HT1080 (cell line): ENCODE measurements around the gene RHOU. TPM values are rescaled to one million over a fixed set of nuclear protein-coding genes. Genes with fewer than 3 reads are reported as not detected.
"Not testable (repeated sequence)": the region's sequence is repeated elsewhere in the genome, so short reads cannot be mapped to it uniquely, and the experiment has no call there.

Experiments used
- DNase-seq: peaks from one replicate; pipeline ENCODE4 v3.0.0-alpha.2; 2015; ENCODE audit warnings: low read depth
- total RNA-seq: library from RNA; depleted of rRNA; stranded (reverse); fragments of >200 nt; shearing (Covaris generic); gene quantifications from 2 replicates; pipeline ENCODE4 v1.2.3, GENCODE V29; 2014

The RHOU gene
- total RNA-seq, 1 experiment from 2014 or later, result not detected

- no peak for DNase-seq
These were observed 20.5 kb downstream of the RHOU start for GRCh38 chr1:228755800-228756199.

GRCh38 chr1:228756457-228756856 is 21.2 kb downstream of the RHOU start:
- no peak for DNase-seq

DNA sequence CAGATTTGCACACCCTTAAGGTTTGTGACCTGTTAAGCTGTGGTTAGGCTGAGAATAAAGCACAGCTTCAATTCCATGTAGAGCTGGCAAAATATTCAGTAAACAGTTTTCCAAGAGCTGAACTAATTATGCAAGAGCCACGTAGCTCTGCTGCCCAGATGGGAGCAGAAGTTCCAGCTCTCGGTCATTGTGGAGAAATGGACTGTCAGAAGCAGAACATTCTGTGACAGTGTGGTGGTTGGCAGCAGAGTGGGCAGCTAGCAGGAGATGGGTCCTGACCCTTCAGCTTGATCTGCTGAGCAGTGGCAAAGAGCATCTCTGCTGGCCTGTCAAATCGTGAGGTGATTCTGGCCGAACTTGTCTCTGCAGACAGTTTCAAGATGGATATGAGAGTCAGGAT is 23.2 kb downstream of the RHOU start:
- DNase-seq, result no peak

DNA sequence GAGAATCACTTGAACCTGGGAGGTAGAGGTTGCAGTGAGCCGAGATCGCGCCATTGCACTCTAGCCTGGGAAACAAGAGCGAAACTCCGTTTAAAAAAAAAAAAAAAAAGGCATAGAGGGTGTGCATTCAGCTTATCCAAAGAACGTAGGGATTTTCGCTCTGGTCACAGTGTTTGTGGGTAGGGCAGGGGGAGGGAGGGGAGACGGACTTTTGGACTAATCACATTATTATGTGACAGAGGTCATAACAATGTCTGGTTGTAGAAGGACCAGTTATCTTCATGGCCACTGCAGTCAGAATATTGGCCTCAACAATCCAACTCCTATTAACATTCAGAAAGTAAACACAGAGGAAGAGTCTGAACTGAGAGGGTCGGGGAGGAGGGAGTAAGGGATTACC is 25.7 kb downstream of the RHOU start:
- DNase-seq, result no peak

- DNase-seq, result no peak
These were observed 28.3 kb downstream of the RHOU start for GRCh38 chr1:228763561-228763960.

DNA sequence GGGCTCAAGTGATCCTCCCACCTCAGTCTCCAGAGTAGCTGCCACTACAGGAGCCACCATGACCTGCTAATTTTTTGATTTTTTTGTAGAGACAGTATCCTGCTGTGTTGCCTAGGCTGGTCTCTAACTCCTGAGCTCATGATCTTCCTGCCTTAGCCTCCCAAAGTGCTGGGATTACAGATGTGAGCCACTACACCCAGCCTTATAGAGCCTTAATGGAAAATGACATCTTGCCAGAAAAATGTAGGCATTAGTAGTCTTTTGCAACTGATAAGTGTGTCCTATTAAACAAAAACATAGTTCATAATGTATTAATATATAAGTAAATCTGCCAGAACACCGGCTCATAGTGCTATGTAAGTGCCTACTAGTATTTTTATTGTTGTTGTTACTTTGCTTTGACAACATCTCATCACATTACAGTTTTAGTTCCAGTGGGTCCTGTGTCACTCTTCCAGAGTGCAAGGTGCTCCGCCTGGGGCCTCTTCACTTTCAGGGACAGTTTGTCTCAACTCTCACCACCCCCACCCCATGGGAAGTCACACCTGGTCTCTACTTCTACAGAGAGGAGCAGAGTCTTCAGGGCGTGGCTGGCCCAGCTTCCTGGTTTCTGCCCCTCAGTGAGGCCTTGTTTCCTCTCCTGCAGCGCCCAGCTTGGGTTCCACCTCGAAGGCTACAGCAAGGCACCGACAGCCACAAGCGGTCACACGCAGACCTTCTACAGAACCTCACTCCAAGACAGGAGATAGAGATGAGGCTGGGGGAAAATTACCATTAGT is 30.1 kb downstream of the RHOU start:
- no peak for DNase-seq

DNA sequence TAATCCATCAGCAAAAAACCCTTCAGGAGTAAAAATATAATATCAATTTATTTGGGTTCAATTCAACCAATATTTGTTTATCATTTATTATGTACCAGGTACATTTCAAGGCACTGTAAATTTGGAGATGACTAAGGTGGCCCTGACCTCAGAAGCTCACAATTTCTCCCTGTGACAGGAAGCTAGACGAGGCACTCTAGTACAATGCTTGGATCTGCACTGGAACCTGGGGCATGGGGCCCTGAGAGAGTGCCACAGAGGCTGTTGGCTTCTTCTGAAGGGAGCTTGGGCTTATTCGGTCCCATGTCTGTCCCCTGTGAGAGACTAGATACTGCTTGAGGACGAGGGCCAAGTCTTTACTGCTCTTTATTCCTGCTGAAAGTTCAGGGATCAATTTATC is 31.5 kb downstream of the RHOU start:
- no peak for DNase-seq

DNA sequence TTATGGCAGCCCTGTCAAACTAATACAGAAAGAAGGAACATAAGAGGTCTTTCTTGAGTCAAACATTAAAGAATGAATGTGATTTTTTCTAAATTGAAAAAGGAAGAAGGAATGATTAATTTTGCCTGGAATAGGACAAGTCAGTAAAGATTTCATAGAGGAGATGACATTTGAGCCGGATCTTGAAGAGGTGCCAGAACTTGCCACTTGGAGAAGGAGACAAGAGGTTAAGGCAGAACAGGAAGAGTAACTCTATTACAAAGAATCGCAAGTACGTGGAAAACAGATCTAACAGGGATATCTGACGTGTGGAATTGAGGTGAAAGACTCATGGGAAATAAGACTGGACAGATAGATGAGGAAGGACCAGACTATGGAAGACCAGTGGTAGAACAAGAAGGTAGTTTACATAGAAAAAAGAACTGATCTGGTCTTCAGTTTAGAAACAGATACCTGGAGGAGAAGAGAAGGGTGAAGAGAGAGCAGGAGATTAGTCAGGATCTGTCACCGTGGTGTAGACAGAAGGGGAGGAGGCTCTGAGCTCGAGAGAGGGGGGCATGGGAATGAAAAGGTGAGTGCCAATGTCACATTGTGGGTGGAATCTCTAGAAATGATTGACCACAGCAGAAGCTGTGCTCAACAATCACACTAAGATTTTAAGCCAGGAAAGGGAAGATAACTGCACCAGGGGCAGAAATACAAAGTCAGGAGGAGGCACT is 32.5 kb downstream of the RHOU start:
- DNase-seq, result no peak

GRCh38 chr1:228768355-228769000 is 33.2 kb downstream of the RHOU start:
- DNase-seq, result no peak

DNA sequence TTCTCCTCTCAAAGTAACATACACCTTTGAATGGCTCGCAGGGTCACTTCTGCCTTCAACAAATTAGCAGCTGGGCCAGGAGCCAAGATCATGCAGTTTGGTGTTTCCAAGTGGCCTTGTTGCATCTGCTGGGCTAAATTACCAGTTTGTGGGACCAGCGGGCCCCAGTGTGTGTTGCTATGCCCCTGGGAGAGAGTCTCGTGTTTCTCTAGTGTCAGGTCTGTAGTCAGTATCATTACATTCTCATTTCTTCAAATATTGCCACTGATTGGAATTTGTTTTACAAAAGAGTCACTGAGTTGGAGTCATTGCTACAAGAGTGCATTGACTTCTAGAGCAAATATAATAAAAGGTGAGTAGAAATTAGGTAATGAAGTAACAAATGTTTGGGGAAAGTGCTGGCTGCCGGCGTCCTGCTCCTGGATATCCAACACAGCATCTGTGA is 35.5 kb downstream of the RHOU start:
- DNase-seq, result no peak

DNA sequence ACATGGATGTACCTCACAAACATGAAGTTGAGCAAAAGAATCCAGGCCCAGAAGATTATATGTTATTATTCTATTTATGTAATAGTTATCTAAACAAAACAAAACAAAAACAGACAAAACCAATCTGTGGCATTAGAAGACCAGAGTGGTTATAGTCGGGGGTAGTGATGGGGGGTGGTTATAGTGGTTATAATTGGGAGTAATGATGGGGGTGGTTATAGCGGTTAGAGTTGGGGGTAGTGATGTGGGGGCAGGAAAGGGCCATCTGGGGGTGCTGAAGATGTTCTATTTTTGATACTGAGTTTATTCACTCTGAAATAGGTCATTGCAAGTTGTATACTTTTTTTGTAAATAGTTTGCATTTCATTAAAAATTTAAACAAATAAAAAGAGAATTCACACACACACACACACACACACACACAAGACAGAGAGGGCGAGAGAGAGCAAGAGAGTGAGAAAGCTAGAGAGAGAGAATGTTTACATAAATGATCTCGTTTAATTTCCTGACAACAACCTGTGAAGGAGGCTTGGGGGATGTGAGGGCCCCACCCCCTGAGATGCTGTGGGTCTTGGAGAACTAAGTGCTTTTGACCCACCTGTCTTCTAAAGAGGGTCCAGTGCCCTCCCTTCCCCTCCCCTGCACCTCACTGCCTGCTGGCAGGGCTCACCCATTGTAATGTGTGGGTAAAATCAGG is 37.4 kb downstream of the RHOU start:
- no peak for DNase-seq

DNA sequence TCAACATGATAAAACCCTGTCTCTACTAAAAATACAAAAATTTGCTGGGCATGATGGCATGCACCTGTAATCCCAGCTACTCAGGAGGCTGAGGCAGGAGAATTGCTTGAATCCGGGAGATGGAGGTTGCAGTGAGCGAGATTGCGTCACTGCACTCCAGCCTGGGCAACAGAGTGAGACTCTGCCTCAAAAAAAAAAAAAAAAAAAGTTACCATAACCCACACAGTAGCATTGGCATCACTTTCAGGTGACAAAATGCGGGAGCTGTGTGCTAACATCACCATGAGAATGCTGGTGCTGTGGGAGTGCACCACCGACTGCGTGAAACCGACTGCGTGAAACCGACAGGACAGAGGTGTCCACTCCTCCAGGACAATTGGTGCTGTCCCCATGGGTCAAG is 40.7 kb downstream of the RHOU start:
- not testable (repeated sequence) for DNase-seq

- DNase-seq, result no peak
These were observed 41.2 kb downstream of the RHOU start for GRCh38 chr1:228776449-228776848.

- DNase-seq, result no peak
These were observed 42.0 kb downstream of the RHOU start for GRCh38 chr1:228777236-228777635.

DNA sequence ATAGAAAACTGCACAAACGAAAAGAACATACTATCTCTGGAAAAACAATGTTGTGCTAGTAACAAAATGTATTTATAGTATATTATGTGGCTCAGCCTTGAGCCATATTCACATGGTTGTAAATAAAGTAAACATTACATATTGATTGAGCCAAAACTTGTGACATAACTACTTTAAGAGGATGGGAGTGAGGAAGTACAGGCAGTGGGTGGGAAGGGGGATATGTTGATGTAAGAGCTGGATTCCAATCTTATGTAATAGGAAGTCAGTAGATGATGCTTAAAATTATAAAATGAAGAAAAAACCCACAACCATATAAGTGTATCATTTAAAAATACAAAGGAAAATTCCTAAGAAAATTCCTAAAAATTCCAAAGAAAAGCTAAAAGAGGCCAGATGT is 42.7 kb downstream of the RHOU start:
- DNase-seq, result no peak

- no peak for DNase-seq
These were observed 43.2 kb downstream of the RHOU start for GRCh38 chr1:228778466-228778865.

DNA sequence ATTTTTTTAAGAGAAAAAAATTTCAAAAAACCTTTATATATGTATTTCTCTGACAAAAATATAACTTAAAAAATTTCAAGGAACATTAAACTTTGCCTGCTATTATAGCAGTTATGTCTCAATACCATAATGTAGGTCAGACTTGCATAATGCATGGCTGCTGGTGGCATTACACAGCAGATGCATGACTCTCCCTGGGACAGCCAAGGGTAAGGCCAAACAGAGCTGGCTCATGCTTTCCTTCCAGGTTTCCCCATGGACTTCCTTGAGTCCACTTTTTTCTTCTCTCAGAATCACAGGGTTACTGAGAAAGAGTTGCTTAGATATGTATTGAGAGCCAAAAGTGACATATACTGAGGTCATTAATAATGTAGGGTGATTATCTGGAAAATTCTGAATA is 43.7 kb downstream of the RHOU start:
- DNase-seq, result no peak

DNA sequence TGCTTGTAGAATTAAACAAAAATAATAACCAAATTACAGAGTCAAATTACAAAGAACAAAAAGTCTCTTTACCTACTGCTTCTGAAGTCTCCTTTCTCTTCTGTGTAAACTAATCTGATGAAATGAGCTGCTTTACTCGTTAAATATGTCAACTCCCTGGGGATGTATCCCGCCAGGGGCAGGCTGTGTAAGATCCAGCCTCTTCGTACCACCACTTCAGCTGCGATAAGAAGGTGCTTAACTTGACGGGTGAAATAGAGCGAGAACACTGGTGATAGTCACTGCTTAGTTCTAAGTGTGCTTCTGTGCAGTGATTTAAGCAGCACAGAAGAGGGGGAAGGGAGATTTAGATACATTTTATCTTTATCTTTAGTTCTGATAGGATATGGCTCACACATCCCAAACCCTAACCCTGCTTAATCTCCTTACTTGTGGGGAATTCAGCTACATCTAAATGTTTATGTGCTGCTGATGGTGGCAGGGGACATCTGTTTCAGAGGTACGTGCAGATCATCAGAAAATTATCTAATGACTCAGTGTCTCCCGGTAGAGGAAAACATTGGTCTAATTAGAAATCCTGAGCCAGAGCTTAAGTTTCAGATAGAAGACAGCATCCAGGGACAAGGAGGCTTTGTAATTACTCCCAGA is 46.0 kb downstream of the RHOU start:
- no peak for DNase-seq

DNA sequence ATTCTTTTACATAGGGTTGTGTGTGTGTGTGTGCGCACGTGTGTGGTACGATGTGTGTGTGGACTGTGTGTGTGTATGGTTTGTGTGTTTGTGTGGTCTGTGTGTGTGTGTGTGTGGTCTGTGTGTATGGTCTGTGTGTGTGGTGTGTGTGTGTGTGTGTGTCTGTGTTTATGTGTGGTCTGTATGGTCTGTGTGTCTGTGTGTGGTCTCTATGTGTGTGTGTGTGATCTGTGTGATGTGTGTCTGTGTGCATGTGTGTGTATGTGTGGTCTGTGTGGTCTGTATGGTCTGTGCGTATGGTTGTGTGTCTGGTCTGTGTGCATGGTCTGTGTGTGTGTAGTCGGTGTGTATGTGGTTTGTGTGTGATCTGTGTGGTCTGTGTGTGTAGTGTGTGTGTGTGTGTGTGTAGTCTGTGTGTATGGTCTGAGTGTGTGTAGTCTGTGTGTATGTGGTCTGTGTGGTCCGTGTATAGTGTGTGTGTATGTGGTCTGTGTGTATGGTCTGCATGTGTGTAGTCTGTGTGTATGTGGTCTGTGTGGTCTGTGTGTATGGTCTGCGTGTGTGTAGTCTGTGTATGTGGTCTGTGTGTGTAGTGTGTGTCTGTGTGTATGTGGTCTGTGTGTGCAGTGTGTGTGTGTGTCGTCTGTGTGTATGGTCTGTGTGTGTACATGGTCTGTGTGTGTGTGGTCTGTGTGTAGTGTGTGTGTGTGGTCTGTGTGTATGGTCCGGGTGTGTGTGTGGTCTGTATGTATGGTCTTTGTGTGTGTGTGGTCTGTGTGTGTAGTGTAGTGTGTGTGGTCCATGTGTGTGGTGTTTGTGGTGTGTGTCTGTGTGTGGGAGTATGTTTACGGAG is 46.8 kb downstream of the RHOU start:
- no peak for DNase-seq

DNA sequence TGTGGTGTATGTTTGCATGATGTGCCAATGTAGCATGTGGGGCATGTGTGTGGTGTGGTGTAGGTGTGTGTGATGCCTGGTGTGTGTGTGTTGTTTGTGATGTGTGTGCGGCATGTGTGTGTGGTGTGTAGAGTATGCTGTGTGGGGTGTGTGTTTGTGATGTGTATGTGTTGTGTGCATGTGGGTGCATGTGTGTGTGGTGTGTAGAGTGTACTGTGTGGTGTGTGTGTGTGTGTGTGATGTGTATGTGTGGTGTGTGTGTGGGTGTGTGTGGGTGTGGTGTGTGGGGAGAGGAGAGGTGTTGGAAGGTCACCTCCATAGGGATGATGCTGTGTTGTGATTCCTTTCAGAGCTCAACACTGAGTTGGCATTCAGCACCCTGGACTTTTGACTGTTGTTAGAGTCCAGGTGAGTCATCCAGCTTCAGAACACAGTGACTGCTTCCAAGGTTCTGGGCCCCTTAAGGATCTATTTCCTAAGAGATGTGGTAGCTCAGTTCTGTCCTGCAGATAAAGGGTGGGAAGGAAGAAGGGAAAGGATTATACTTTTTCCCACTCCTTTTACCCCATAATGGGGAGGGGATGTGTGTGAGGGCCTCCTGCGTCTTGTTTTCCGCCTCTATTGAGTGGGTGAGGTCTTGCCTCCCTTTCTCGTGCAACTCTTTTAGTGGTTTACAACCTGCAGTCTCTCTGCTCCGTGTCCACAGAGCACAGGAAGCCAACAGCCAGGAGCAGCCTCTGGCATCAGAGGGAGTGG is 47.6 kb downstream of the RHOU start:
- no peak for DNase-seq
